Thymus (tissue), 11 donors: ENCODE results near the gene SPATA24. TPM values are rescaled to one million over a fixed set of nuclear protein-coding genes. Genes with fewer than 3 reads are reported as not detected.
A peak's percentile ranks its signal among the peaks of the same experiment; 100 is the strongest.
"Not testable (repeated sequence)": the region's sequence is repeated elsewhere in the genome, so short reads cannot be mapped to it uniquely, and the experiment has no call there.

Experiments used
- DNase-seq, 9 donors: peaks; one replicate each; pipeline ENCODE4 v3.0.0-alpha.2; 2013; ENCODE audit warnings: low spot score in 9 of 9, low read depth in 6 of 9, missing footprints in 1 of 9
- H3K27ac ChIP-seq, 2 donors: one replicate each; pipeline ENCODE4 v1.5.1; 2013; ENCODE audit warnings: control low read depth in 1 of 2, low read depth in 1 of 2, low read length in 1 of 2, mild to moderate bottlenecking in 1 of 2, moderate library complexity in 1 of 2
- H3K27me3 ChIP-seq, 2 donors: one replicate each; pipeline ENCODE4 v1.5.1; 2013; ENCODE audit warnings: low read length in 1 of 2; ENCODE audit not compliant: control insufficient read depth in 2 of 2, insufficient read depth in 1 of 2
- H3K36me3 ChIP-seq, 2 donors: one replicate each; pipeline ENCODE4 v1.5.1; 2013; ENCODE audit warnings: low read length in 1 of 2, mild to moderate bottlenecking in 1 of 2, moderate library complexity in 1 of 2; ENCODE audit not compliant: control insufficient read depth in 2 of 2, insufficient read depth in 2 of 2
- H3K4me1 ChIP-seq, 2 donors: one replicate each; pipeline ENCODE4 v1.5.1; 2013; ENCODE audit warnings: low read length in 2 of 2; ENCODE audit not compliant: control insufficient read depth in 2 of 2, insufficient read depth in 2 of 2
- H3K4me3 ChIP-seq, 2 donors: one replicate each; pipeline ENCODE4 v1.5.1; 2013; ENCODE audit warnings: low read length in 2 of 2, control low read depth in 1 of 2, mild to moderate bottlenecking in 1 of 2
- H3K9me3 ChIP-seq, 2 donors: one replicate each; pipeline ENCODE4 v1.5.1; 2013; ENCODE audit warnings: low read length in 1 of 2, mild to moderate bottlenecking in 1 of 2; ENCODE audit not compliant: control insufficient read depth in 2 of 2, insufficient read depth in 1 of 2
- WGBS: extraction: QIAGEN DNeasy Blood & Tissue Kit; methylation state at CpG from one replicate; pipeline ENCODE4 v1.1.7; 2013; 5-methylcytosine and 5-hydroxymethylcytosine counted together
- polyA plus RNA-seq: library from polyadenylated mRNA; stranded (reverse); fragments of 200-250 nt; gene quantifications from one replicate; pipeline ENCODE4 v1.2.3, GENCODE V29; 2013
- total RNA-seq: library from RNA; stranded (reverse); fragments of 120-200 nt; gene quantifications from one replicate; pipeline ENCODE4 v1.2.4, GENCODE V29; 2013
- donor health status: healthy.

SPATA24 gene
- total and polyA plus RNA-seq, 2 donors: 5.8 to 6.6 TPM

DNA sequence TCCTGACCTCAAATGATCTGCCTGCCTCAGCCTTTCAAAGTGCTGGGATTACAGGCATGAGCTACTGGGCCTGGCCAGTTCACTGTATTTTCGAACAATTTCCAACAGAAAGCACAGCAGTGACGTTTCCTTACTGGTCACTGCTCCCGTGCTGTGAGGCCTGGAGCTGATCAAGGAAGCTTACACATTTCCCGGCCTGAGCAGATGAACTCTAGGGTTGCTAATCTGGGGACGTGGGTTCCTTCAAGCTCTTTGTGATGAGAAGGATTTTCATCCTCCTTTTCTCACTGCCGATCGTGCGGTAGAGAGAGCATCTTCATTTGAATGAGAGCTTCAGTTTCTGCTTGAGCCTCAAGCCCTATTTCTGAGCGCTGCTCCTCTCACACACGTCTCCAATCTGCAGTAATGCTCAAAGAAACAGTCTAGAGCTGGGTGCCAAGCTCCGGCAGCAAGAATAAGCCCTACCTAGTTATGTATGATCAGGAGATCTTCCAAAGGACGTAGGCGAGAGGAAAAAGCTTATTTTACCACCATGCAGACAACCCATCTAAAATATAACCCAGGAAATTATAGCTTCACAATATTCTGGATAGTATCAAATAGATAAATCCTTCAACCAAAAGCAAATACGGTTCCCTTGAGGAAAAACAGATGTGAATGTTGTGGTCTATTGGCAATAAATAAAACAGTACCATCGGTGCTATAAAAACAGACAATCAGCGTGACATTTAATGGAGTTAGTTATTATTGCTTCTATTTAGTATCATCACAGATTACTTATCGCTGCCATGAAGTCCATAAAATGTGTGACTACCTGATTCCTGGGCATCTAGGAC, 7.3 kb upstream of the SPATA24 start:
- no peak for DNase-seq
- no peak overlapping the region for H3K27ac ChIP-seq
- WGBS: 96% methylated on average over 17 of the region's 17 CpGs
- no peaks in the 10 kb centered on the region for H3K36me3 ChIP-seq
- H3K4me3 ChIP-seq: no peak overlapping the region
- H3K27me3 ChIP-seq: no peaks in the 10 kb centered on the region
- H3K4me1 ChIP-seq: peaks cover 2 to 14% of the 10 kb centered on the region in 2 donors
- no peaks in the 10 kb centered on the region for H3K9me3 ChIP-seq

DNA sequence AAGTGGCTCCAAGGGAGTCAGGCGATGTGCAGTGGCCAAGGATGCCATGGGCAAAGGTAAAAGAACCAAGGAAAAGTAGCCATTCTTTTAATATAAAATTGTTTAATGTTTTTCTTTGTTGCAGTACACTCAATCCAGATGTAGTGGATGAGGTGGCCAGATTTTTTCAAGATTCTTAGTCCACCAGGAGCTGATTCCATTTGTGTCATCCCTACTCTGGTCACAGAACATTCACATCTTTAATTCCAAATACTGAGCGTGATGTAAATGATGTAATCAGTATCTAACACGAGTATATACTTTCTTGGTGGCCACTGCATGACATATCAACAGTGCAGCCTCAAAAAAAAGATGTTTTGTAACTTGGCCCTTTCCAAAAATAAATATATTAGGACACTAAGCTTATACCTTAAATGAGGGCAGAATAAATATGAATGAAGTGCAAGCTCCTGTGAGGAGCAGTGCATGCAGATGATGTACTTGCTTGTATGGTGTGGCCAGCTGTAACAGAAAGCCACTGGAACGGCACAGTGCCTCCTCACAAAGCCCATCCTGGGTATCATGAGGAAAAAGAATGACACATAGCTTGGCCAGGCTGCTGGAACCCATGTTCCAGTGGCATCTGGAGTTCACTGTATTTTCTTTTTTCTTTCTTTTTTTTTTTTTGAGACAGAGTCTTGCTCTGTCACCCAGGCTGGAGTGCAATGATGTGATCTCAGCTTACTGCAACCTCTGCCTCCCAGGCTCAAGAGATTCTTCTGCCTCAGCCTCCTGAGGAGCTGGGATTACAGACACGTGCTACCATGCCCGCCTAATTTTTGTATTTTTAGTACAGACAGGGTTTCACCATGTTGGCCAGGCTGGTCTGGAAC, 6.5 kb upstream of the SPATA24 start:
- Histone ChIP-seq H3K27ac (no peak overlapping the region), H3K36me3 (no peaks in the 10 kb centered on the region), H3K4me3 (no peak overlapping the region), H3K27me3 (no peaks in the 10 kb centered on the region), H3K9me3 (no peaks in the 10 kb centered on the region), H3K4me1 (peaks cover 2 to 11% of the 10 kb centered on the region in 2 donors)
- DNase-seq: no peak
- WGBS: 90% methylated on average over 6 of the region's 6 CpGs

DNA sequence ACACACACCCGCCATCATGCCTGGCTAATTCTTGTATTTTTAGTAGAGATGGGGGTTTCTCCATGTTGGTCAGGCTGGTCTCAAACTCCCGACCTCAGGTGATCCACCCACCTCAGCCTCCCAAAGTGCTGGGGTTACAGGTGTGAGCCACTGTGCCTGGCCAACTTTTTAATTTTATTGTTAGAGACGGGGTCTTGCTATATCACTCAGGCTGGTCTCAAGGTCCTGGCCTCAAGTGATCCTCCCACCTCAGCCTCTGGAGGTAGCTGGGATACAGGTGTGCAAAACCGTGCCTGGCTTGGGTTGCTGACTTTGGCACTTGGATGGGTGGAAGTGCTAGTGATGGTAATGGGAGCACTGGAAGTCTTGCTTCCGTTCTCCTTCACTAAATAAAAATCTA, 5.2 kb upstream of the SPATA24 start:
- not testable (repeated sequence) for DNase-seq, H3K36me3 ChIP-seq, H3K4me1 ChIP-seq, H3K9me3 ChIP-seq, H3K27me3 ChIP-seq, H3K27ac ChIP-seq, H3K4me3 ChIP-seq
- WGBS: 86% methylated on average over 5 of the region's 5 CpGs

DNA sequence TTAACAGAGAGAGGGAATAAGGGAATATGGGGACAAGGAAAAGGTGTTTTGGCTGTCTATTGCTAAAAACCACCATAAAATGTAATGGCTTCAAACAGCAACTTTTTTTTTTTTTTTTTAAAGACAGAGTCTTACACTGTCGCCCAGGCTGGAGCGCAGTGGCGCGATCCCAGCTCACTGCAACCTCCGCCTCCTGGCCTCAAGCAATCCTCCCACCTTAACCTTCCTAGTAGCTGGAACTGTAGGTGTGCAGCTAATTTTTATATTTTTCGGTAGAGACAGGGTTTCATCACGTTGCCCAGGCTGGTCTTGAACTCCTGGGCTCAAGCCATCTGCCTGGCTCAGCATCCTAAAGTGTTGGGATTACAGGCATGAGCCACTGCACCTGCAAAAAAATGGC, 4.3 kb upstream of the SPATA24 start:
- no peak overlapping the region for H3K27ac ChIP-seq
- no peak for DNase-seq
- H3K36me3 ChIP-seq: no peaks in the 10 kb centered on the region
- no peaks in the 10 kb centered on the region for H3K27me3 ChIP-seq
- WGBS: 97% methylated on average over 7 of the region's 7 CpGs
- H3K4me1 ChIP-seq: peaks cover 9 to 13% of the 10 kb centered on the region in 2 donors
- peaks cover 0 to 4% of the 10 kb centered on the region in 2 donors for H3K9me3 ChIP-seq
- H3K4me3 ChIP-seq: no peak overlapping the region

DNA sequence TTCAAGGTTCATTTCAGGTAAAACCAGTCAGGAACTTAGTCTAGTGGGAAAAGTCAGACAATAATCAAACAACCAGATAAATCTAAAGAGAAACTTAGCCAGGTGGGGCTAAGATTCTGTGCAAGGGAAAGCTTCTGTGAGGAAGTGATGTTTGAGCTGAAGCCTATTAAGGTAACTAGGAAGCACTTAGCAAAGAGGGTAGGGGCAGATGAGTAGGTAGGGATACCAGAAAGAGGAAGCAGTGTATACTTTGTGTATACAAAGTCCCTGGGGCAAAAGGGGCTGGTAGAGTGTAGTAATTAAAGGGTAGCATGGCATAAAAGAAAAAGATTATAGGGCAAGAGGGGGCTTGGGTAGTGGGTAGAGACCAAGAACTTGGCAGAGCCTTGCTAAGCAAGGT, 3.6 kb upstream of the SPATA24 start:
- Histone ChIP-seq H3K27ac (no peak overlapping the region), H3K4me1 (peaks cover 13 to 19% of the 10 kb centered on the region in 2 donors), H3K9me3 (peaks cover 0 to 4% of the 10 kb centered on the region in 2 donors), H3K36me3 (no peaks in the 10 kb centered on the region), H3K27me3 (no peaks in the 10 kb centered on the region), H3K4me3 (no peak overlapping the region)
- peak in 1 of 9 donors; percentile 20 for DNase-seq

DNA sequence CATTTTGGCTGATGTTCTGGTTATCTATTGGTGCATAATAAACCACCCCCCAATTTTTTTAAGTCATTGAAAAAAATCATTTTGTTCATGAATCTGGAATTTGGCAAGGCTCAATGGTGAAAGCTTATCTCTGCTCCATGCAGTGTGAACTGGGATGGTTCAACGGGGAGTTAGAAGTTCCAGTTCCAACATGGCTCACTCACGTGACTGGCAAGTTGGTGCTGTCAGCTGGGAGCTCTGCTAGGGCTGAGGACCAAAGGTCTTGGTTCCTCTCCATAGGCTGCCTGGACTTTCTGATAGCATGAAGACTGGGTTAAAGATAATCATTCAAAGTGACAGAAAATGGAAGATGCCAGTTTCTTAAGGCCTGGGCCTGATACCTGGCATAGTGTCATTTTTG, 3.1 kb upstream of the SPATA24 start:
- no peak for DNase-seq
- H3K9me3 ChIP-seq: peaks cover 0 to 4% of the 10 kb centered on the region in 2 donors
- 97% methylated on average over 2 of the region's 2 CpGs for WGBS
- no peaks in the 10 kb centered on the region for H3K36me3 ChIP-seq
- no peaks in the 10 kb centered on the region for H3K27me3 ChIP-seq
- H3K27ac ChIP-seq: no peak overlapping the region
- no peak overlapping the region for H3K4me3 ChIP-seq
- H3K4me1 ChIP-seq: peaks cover 13 to 19% of the 10 kb centered on the region in 2 donors

DNA sequence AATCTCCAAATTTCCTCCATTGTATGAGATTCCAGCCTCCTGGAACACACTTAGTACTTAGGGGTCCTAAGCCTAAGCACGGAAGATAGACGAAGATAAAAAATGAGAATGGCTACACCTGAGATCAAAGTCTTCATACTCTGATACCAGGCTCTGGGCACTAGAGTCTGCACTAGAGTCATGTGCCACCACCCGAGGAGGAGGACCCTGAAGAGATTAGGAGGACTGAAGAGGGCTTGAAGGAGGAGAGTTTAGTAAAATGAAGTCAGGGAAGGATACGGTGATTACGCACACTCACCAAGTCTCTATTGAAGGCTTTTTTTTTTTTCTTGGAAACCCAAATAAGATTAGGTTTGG, 573 bp upstream of the SPATA24 start:
- DNase-seq: no peak
- Histone ChIP-seq H3K4me3 (peak overlapping the region; percentile 67 to 69), H3K9me3 (peaks cover 0 to 4% of the 10 kb centered on the region in 2 donors), H3K4me1 (peaks cover 13 to 19% of the 10 kb centered on the region in 2 donors), H3K27ac (peak overlapping the region; percentile 98 to 99), H3K27me3 (no peaks in the 10 kb centered on the region), H3K36me3 (no peaks in the 10 kb centered on the region)
- WGBS: 74% methylated on average over 5 of the region's 5 CpGs

DNA sequence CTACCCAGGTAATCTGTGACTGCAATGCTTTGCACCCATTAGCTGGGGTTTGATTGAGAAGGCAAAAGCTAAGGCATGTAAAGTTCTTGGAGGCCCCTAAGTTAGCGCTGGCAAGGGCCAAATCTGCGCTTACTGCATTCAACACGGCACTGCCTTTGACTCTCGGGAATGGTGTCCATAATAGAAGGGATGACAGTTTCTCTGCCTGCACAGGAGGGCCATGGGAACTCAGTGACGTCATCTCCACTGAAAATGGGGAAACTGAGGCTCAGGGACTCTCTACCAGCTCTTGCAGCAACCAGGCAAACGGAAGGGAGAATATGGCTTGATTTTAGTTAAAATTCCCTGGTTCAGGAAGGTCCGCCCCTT, 487 bp downstream of the SPATA24 start:
- H3K36me3 ChIP-seq: no peaks in the 10 kb centered on the region
- H3K4me1 ChIP-seq: peaks cover 13 to 19% of the 10 kb centered on the region in 2 donors
- 27% methylated on average over 7 of the region's 7 CpGs for WGBS
- H3K4me3 ChIP-seq: peak overlapping the region; percentile 67 to 69
- no peak for DNase-seq
- peak overlapping the region; percentile 98 to 99 for H3K27ac ChIP-seq
- H3K27me3 ChIP-seq: no peaks in the 10 kb centered on the region
- peaks cover 0 to 4% of the 10 kb centered on the region in 2 donors for H3K9me3 ChIP-seq

DNA sequence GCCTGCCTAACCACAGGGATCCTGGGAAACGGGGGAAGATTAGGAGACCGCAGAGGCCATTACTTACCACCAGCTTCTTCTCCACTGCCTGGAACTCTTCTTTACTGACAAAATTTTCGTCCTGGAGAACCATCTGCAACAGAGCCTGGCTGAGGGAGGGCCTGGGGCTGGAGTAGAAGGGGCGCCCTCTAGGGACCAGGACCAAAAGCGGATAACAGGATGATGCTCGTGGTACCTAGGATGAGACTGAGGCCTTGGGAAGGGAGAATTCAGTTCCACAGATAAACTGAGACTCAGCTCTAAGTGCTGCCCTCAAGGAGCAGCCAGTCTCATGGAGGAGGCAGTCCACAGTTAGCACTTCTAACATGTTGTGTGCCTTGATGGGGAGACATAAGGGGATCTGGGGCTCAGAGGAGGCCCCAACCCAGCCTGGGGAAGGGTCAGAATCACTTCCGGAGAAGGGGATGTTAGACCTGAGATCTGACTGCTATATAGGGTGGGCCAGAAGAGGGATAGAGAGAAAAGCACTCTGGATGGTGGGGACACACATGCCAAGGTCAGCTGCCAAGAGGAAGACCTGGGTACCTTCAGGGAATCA, 1.2 kb downstream of the SPATA24 start:
- Histone ChIP-seq H3K27ac (peak overlapping the region in 1 of 2 donors; percentile 98), H3K4me1 (peaks cover 13 to 19% of the 10 kb centered on the region in 2 donors), H3K27me3 (no peaks in the 10 kb centered on the region), H3K9me3 (peaks cover 0 to 4% of the 10 kb centered on the region in 2 donors), H3K36me3 (no peaks in the 10 kb centered on the region), H3K4me3 (no peak overlapping the region)
- WGBS: 72% methylated on average over 7 of the region's 7 CpGs
- DNase-seq: peak in 1 of 9 donors; percentile 62
